GM19452 (cell line): ENCODE results near the gene SLC22A3.
"Not testable (repeated sequence)": the region's sequence is repeated elsewhere in the genome, so short reads cannot be mapped to it uniquely, and the experiment has no call there.

ENCODE experiments used
- ATAC-seq: cut with Tn5 transposase; IDR thresholded peaks from one replicate; pipeline ENCODE4 v1.9.1; 2021; ENCODE audit not compliant: unreplicated experiment

Gene SLC22A3

DNA sequence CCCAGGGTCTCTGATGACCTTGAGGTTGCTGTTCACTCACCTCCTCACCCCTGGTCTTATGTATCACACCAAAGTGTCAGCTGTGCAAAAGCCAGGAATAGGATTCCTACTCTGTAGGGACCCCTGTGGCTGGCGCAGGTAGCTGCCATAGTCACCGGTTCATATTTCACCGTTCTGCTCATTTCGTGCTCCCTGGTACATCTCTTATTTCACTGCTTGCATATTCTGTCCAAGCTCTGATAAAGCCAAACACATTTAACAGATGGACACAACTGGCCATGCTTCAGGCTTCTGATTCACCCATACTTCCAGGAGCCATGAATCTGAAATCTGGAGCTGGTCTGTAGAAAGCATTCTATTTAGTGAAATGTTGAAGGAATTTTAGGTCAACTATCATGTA, 20.5 kb downstream of the SLC22A3 start:
- no peak for ATAC-seq

DNA sequence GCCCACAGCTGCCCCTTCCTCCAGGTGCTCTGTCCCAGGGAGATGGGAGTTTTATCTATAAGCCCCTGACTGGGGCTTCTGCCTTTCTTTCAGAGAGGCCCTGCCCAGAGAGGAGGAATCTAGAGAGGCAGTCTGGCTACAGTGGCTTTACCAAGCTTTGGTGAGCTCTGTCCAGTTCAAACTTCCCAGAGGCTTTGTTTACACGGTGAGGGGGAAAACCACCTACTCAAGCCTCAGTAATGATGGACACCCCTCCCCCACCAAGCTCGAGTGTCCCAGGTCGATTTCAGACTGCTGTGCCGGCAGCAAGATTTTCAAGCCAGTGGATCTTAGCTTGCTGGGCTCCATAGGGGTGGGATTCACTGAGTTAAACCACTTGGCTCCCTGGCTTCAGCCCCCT, 25.4 kb downstream of the SLC22A3 start:
- not testable (repeated sequence) for ATAC-seq

DNA sequence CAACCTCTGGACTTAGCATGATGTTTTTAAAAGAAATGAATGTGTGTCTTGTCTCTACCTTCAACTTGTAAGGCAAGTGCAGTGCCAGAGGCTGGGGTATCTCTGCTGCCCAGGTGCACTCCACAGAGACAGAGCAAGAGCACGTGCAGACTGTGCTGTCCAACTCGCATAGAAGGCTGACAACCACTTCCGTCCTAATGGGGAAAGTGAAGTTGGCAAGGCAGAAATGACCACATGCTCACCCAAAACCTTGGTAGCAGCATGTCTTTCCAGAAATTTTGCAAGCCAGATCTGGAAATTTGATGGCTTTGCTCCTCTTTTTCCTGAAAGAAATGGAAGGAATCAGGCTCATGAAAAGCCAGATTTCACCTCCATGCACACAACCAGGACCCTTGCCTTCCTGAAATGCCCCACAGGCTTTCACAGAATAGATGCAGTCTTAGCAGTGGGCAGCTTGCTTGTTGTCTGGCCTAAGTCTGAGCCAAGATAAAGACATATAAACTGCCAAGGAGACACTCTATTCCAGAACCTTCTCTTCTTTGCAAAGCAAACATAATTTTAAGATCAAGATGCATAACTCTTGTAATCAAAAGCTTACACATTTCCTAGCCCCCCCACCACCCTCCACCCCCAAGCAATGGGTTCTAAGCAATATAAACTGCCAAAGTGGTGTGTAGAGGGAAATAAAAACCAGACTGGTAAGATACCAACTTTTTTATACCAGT, 26.8 kb downstream of the SLC22A3 start:
- no peak for ATAC-seq

DNA sequence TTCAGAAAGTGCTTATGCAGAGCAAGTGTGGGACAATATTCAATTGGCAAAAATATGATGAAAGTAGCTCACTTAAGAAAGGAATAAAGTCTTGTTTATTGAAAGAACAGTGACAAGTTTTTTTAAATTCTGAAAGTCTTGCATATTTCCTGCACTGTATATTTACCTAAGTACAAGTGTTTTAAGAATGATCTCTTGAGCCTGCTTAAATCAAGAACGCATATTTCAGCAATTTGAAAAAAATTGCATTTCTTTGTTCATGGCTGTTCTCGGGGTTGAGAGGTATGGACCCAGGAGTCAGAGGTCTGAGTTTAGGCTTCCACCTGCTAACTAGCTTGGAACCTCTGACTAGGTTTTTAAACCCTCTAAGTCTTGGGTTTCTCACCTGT, 27.4 kb downstream of the SLC22A3 start:
- no peak for ATAC-seq

DNA sequence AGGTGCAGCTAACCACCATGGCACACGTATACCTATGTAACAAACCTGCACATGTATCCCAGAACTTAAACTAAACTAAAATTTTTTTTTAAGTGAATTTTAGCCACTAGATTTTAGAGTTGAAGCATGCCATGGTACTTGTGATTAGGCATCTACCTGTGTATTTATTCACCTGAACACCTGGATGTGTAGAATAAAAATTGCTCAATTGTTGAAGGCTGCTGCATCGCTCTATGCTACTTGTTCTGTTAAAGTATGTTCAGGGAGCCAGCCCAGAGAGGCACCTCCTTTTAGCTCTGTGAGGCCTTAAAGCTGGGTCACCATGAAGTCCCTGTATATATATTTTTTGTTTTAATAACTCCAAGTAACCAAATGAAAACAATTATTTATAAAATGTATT, 28.3 kb downstream of the SLC22A3 start:
- ATAC-seq = no peak

DNA sequence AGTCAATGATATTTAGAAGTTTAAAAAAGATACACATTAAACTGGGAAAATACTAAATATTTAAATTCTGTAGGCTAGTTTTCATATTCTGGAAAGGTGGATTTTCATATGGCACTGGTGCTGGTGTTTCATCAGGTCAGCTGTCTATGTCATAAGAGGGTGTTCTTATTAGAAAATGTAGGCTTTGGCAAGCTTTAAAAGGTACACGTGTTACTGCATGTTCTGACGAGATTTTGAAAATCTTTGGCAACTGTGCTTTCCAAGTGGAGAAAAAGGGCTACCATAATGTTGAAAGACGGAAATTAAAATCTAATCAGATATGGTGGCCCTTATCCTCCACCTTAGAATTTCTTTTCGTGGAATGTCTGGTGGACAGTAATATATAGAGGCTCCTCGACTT, 30.0 kb downstream of the SLC22A3 start:
- ATAC-seq = no peak

DNA sequence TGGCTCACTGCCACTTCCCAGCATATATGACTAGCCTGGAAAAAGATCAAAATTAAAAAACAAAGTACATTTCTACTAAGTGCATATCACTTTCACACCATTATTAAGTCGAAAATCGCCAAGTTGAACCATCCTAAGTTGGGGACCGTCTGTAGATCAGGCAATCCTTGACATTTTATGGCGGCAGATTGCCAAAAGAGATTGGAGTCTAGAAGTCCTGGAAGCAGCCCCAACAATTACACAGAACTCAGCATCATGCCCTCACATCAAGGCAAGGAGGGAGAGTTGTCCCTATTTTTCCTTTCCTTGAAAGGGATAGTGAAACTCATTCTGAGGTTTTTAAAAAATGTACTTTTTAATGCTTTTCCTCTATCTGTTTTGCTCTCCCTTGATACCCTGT, 30.7 kb downstream of the SLC22A3 start:
- no peak for ATAC-seq

DNA sequence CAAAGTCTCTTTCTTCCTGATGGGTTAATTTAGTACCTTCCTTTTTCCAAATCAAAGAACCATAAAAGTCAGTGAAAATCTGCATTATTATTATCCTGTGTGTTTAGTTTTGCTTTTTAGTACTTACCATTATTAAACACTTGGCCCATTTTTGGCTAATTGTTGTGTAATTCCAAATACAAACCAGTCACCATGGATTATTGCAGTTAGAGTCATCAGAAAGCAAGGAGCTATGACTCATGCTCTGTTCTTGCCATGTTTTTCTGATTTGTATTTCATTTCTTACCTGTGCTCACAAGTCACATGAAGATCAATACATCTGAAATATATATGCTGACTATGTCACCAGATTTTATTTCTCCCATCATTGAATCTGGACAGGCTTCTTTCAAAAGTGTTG, 31.3 kb downstream of the SLC22A3 start:
- ATAC-seq = no peak

DNA sequence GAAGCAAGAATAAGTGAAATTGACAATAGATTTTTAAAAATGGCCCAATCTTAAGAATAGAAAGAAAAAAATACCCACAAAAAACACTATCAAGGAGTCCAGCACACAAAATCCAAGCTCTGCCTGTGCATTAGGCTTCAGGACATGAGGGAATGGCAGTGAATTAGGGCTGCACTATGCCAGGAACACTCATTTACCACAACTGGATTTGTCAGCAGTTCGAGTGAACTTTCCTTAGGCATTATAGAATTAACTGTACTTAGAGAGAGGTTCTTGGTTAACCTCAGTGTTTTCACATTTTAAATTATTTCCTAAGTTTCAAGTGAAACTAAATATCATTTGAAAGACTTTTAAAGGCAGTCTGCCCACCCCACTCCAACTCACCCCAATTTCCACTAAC, 34.8 kb downstream of the SLC22A3 start:
- ATAC-seq = no peak

DNA sequence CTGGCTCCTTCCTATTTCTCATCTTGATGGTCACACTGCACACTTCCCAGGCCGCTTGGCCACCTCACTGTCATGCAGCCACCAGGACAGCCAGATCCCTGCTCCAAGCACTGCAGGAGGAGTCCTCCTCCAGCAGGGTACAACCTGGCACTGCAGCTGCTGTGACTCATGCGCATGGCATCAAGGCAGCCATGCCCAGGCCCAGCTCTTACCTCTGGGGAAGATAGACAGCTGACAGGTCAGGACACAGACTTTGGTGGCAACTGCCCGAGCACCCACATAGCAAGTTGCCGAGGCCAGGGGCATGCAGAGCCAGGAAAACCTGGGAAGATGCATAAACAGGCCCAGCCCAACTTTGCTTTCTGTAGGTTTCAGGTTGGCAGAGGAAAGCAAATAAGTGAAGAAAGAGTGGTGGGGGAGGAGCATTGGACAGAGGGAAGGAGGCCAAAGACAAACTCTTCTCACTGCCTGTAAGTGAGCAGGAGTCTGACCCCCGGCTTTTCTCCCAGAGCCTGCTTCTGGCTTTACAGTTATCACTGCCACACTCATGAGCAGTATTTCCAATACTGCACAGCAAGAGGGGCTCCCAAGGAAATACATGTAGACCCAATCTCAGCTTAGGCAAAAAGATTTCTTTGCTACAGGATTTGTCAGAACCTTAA, 38.8 kb downstream of the SLC22A3 start:
- no peak for ATAC-seq

DNA sequence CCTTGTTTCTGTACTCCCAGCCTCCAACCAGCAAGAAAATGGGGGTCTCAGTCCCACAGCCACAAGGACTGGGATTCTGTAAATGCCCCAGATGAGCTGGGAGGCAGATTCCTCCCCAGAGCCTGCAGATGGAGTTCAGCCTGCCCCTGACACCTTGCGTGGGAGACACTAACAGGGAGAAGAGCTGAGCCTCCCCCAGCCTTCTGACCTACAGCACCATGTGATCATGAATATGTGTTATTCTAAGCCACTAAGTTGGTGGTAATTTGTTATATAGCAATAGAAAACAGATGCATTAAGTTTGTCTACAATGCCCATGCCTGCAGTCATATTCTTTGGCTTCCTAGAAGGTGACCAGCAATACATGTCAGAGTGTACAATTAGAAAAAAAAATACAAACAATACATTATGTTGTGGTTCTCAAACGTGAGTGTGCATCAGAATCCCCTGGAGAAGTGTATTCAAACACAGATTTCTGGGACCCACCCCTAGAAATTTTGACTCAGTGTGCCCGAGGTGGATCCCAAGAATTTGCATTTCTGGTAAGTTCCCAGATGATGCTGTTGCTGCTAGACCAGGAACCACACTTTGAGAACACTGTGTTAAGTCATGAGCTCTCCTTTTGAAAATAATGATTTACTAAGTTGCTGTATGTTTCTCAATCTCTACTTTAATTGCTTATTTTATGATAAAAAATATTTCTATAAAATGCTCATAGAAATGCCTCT, 39.9 kb downstream of the SLC22A3 start:
- ATAC-seq = no peak

DNA sequence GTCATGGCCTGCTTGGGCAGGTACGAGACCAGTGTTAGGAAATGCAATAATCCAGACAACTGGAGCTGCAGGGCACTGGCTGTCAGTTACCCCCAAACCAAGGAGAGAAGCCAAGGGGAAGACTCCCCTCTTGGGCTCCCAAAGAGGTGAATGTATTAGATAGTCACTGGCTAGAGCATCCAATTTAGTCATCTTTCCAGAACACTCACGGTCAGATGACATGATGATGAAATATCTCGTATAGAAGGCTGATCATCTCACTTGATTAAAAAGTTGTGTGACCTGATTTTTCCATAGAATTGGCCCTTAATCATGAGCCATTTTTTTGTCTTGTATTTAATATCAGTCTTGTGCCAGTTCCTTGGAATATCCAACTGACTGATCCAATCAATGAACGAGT, 40.7 kb downstream of the SLC22A3 start:
- no peak for ATAC-seq

DNA sequence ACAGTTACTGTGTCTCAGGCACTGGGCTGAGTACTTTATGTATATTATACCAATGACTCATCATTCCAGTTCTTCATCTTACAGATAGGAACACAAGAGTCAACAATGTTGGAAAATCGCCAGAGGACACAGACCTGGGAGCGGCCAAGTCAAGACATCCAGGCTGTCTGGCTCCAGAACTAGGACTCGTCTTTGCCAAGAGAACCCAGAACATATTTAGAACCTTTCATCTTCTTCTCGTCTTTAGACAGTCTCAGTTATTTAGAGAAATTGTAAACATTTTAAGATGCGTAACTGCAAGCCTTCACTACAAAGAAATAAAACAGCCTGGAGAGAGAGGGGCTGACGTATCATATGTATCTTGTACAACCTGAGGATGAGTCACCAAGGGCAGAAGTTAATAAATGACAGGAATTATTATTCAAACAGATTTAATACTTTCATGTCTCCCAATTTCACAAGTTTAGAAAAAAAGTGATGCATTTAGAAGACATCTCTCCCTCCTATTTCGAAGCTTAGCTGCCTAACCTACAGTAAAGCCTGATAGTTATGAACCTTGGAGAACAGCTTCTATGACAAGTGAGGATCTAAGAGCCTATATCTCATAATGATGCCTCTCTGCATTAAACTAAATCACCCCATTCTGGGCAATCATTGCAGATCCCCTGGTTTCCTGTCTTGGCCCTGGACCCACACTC, 43.4 kb downstream of the SLC22A3 start:
- no peak for ATAC-seq

DNA sequence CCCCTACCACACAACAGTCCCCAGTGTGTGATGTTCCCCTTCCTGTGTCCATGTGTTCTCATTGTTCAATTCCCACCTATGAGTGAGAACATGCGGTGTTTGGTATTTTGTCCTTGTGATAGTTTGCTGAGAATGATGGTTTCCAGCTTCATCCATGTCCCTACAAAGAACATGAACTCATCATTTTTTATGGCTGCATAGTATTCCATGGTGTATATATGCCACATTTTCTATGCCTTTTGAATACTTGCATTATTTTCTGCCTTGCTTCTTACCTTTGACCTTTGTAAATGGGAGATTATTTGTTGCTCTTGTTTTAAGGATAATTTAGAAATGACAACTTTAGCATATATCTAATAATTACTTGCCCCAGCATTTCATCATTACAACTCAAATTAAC, 45.3 kb downstream of the SLC22A3 start:
- ATAC-seq = not testable (repeated sequence)

DNA sequence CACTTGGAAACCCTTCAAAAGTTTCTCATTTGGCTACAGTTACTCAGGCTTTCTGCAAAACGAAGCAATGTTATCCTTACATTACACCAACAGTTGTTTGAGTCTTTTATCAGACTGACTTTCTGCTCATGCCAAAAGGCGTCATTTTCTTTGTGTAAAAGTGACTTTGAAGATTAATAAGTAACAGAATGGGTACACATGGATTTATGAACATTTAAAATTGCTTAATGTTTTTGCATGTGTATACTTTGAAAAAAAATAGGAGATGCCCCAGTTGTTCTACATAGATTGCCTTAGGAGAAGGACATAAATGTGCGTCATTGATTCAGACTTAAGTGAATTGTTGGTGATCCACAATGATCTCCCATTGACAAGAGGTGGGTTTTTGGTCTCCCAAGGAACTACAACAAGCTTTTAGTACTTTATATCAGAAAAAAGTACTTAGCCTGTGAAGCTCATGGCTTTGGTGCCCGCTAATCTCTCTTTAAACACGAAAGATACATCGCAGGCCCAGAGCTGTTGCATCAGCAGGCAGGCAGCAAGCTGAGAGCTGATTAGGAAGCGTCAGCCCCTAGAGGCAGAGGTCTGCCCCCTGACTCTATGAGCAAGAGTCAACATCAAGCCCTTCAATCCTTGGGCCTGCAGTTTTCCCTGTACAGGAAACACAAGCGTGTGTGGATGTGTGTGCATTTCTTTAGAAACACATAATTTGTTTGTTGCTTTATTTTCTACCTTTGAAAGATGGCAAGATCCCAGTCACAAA, 45.9 kb downstream of the SLC22A3 start:
- no peak for ATAC-seq

DNA sequence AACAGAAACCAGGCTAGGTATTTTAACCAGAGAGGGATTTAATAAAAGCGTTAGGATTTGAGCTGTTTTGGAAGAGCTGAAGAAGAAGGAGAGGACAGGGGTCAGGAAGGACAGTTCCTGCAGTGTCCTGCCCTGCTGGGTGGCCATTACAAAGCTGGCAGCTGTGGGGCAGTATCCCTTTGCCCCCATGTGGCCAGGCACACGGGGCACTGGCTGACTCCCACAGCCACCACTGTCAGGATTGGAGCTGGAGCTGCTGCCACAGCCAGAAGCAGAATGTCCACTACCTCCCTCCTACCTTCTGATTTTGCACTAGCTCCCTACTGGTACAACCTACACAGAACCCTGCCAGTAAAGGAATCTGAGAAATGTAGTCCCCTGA, 46.5 kb downstream of the SLC22A3 start:
- no peak for ATAC-seq

DNA sequence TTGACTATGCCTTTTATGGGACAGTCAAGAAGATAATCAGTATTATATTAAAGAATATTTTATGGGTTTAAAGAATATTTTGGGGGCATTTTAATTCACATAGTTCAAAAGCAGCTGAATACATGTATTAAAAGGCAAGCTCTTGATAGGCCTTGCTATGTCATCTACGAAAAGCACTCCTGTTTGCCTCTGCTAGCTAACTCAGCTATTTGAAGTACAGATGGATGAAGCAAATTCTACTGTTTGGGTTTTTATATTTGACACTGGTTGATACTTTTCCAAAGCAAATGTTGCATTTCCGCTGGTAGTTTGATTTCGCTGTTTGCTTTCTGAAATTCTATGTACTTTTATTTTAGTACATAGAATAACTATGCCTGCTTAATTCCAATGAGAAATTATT, 47.0 kb downstream of the SLC22A3 start:
- no peak for ATAC-seq

DNA sequence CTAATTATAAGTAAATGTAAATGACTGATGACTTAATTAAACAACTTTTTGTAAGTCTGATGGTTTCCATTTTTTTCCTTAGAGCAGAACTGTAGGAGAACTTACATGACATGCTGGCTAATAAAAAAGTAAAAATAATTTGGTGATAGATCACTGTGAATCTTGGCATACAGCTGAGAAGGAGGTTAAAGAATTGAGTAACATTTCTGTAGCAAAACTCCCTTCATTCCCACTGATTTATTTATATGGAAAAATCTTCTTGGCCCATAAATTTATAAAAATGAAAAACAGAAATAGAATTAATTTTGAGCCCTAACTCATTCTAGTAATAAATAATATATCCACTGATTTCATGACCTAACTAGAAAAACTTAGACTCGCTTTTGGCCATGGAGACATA, 48.1 kb downstream of the SLC22A3 start:
- ATAC-seq = no peak

DNA sequence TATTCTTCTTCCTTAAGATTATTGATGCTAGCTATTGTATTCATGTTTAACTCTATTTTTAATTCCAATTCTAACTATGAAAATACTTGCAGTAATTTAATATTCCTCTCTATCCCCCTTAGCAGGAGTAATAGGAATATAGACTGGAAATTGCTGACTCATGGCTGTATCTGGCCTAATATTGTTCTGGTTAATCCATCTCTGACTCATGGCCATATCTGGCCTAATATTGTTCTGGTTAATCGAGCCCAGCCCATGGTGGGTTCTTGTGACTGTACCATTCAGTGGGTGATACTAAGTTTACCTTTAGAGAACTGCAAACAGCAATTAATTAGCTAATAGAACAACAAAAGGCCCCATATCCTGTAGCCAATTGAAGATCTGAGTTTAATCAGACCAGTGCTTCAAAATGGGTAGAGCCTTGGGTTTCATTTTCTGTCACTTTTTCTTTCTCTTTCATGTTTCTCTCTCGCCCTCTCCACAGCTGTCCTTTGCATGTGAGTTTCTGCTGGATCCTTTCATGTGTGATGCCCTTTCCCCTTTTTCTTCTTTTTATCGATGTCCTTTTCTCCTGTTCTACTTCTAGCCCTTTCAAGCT, 50.6 kb downstream of the SLC22A3 start:
- ATAC-seq = peak; percentile 98

DNA sequence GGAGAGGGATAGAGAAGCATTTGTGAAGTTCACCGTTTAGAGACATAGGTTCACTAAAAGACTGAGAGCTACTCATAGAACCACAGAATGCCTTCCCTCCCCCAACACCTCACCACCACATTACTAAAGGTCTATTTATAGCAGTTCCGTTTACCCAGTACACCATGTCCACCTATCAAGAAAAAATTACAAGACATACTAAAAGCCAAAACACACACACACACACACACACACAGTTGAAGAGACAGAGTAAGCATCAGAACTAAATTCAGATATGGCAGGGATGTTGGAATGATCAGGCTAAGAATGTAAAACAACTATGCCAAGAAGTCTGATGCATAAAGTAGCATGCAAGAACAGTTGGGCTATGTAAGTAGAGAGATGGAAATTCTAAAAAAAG, 52.3 kb downstream of the SLC22A3 start:
- ATAC-seq = no peak

DNA sequence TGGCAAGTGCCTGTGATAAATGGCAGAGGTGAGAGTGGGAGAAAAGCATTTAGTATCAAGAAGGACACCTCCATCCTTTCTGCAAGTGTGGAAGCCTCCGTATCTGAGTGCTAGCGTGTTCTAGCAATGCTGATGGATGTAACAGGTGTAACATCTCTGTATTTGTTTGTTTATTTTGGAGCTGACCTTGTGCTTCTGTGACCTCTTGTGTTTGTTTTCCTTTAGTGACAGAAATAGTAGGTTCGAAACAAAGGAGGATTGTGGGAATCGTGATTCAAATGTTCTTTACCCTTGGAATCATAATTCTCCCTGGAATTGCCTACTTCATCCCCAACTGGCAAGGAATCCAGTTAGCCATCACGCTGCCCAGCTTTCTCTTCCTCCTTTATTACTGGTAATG, 60.4 kb downstream of the SLC22A3 start:
- ATAC-seq = no peak
